GM21526 (cell line): ENCODE measurements around the gene ZNF280C.
A peak's percentile ranks its signal among the peaks of the same experiment; 100 is the strongest.
"Not testable (repeated sequence)": the region's sequence is repeated elsewhere in the genome, so short reads cannot be mapped to it uniquely, and the experiment has no call there.

Experiments
- ATAC-seq: cut with Tn5 transposase; IDR thresholded peaks from one replicate; pipeline ENCODE4 v1.9.1; 2021; ENCODE audit warnings: moderate library complexity; ENCODE audit not compliant: unreplicated experiment, low FRiP score

ZNF280C gene

GRCh38 chrX:130268449-130269170, at the start of gene ZNF280C:
TSS of gene ZNF280C (minus strand) at chrX:130268899. CDS start at chrX:130260449, 8,450 bp downstream.
- ATAC-seq, result peak; percentile 94

GRCh38 chrX:130304587-130305368, 36.1 kb upstream of the ZNF280C start:
- ATAC-seq, result no peak

- ATAC-seq, result no peak
Observed at GRCh38 chrX:130301977-130302376, 33.3 kb upstream of the ZNF280C start.

- ATAC-seq, result no peak
Observed at GRCh38 chrX:130301405-130301804, 32.7 kb upstream of the ZNF280C start.

GRCh38 chrX:130300010-130300282, 31.2 kb upstream of the ZNF280C start:
- ATAC-seq, result no peak

GRCh38 chrX:130299279-130300009, 30.7 kb upstream of the ZNF280C start:
- no peak for ATAC-seq

- ATAC-seq, result no peak
Observed at GRCh38 chrX:130296743-130297142, 28.0 kb upstream of the ZNF280C start.

- ATAC-seq, result no peak
Observed at GRCh38 chrX:130296297-130296678, 27.6 kb upstream of the ZNF280C start.

- no peak for ATAC-seq
Observed at GRCh38 chrX:130295519-130296296, 27.0 kb upstream of the ZNF280C start.

- no peak for ATAC-seq
Observed at GRCh38 chrX:130287071-130287770, 18.5 kb upstream of the ZNF280C start.

- ATAC-seq, result no peak
Observed at GRCh38 chrX:130285710-130286109, 17.0 kb upstream of the ZNF280C start.

GRCh38 chrX:130285069-130285620, 16.4 kb upstream of the ZNF280C start:
- no peak for ATAC-seq

GRCh38 chrX:130282151-130282550, 13.5 kb upstream of the ZNF280C start:
- ATAC-seq, result no peak

GRCh38 chrX:130280901-130281300, 12.2 kb upstream of the ZNF280C start:
- ATAC-seq, result no peak

- ATAC-seq, result not testable (repeated sequence)
Observed at GRCh38 chrX:130272253-130272652, 3.6 kb upstream of the ZNF280C start.

GRCh38 chrX:130269391-130269790, 692 bp upstream of the ZNF280C start:
- not testable (repeated sequence) for ATAC-seq

GRCh38 chrX:130267956-130268448, 697 bp downstream of the ZNF280C start:
- peak; percentile 2 for ATAC-seq

GRCh38 chrX:130264573-130264972, 4.1 kb downstream of the ZNF280C start:
- ATAC-seq, result no peak

GRCh38 chrX:130263016-130263415, 5.7 kb downstream of the ZNF280C start:
- ATAC-seq, result no peak

GRCh38 chrX:130262231-130262630, 6.5 kb downstream of the ZNF280C start:
- ATAC-seq, result no peak
